ENCODE data around the gene NOL9. TPM values are rescaled to one million over a fixed set of nuclear protein-coding genes. Genes with fewer than 3 reads are reported as not detected.

The NOL9 gene
- total and polyA plus RNA-seq, 4 donors, result 13.2 to 26.2 (median 23.7) TPM

GRCh38 chr1:6584126-6585080 lies 30.1 kb upstream of the NOL9 start:
- H3K36me3 ChIP-seq (ENCODE audit: control insufficient read depth, insufficient read depth, low read length), result peaks cover 75% of the 10 kb centered on the region
- no peaks in the 10 kb centered on the region for H3K27me3 ChIP-seq (ENCODE audit: control insufficient read depth, insufficient read depth, low read length)
- H3K27ac ChIP-seq (ENCODE audit: low read depth, low read length), result no peak overlapping the region
- no peak overlapping the region for H3K4me3 ChIP-seq (ENCODE audit: low read depth, low read length)
- peaks cover 47% of the 10 kb centered on the region for H3K4me1 ChIP-seq (ENCODE audit: control insufficient read depth, insufficient read depth, low read length)
- DNase-seq (ENCODE audit: low read depth in 4 of 6, low spot score in 6 of 6), result no peak
- WGBS (ENCODE audit: insufficient coverage), result 91% methylated on average over 17 of the region's 21 CpGs
- H3K9me3 ChIP-seq (ENCODE audit: control insufficient read depth, insufficient read depth, low read length), result no peaks in the 10 kb centered on the region

- H3K4me1 ChIP-seq (ENCODE audit: control insufficient read depth, insufficient read depth, low read length), result peaks cover 54% of the 10 kb centered on the region
- H3K27me3 ChIP-seq (ENCODE audit: control insufficient read depth, insufficient read depth, low read length), result no peaks in the 10 kb centered on the region
- H3K36me3 ChIP-seq (ENCODE audit: control insufficient read depth, insufficient read depth, low read length), result peaks cover 54% of the 10 kb centered on the region
- WGBS (ENCODE audit: insufficient coverage), result 83% methylated on average over 1 of the region's 1 CpG
- DNase-seq (ENCODE audit: low read depth in 4 of 6, low spot score in 6 of 6), result no peak
- H3K27ac ChIP-seq (ENCODE audit: low read depth, low read length), result no peak overlapping the region
- H3K9me3 ChIP-seq (ENCODE audit: control insufficient read depth, insufficient read depth, low read length), result no peaks in the 10 kb centered on the region
- no peak overlapping the region for H3K4me3 ChIP-seq (ENCODE audit: low read depth, low read length)
These were observed 28.1 kb upstream of the NOL9 start for GRCh38 chr1:6582370-6582769.

GRCh38 chr1:6581561-6582305 lies 27.4 kb upstream of the NOL9 start:
- H3K36me3 ChIP-seq (ENCODE audit: control insufficient read depth, insufficient read depth, low read length), result peaks cover 48% of the 10 kb centered on the region
- no peak overlapping the region for H3K27ac ChIP-seq (ENCODE audit: low read depth, low read length)
- no peaks in the 10 kb centered on the region for H3K27me3 ChIP-seq (ENCODE audit: control insufficient read depth, insufficient read depth, low read length)
- H3K4me3 ChIP-seq (ENCODE audit: low read depth, low read length), result no peak overlapping the region
- 88% methylated on average over 9 of the region's 10 CpGs for WGBS (ENCODE audit: insufficient coverage)
- DNase-seq (ENCODE audit: low read depth in 4 of 6, low spot score in 6 of 6), result no peak
- H3K9me3 ChIP-seq (ENCODE audit: control insufficient read depth, insufficient read depth, low read length), result no peaks in the 10 kb centered on the region
- H3K4me1 ChIP-seq (ENCODE audit: control insufficient read depth, insufficient read depth, low read length), result peaks cover 47% of the 10 kb centered on the region

GRCh38 chr1:6580593-6581409 lies 26.5 kb upstream of the NOL9 start:
- Histone ChIP-seq H3K4me3 (ENCODE audit: low read depth, low read length) (peak overlapping the region; percentile 62), H3K9me3 (ENCODE audit: control insufficient read depth, insufficient read depth, low read length) (no peaks in the 10 kb centered on the region), H3K36me3 (ENCODE audit: control insufficient read depth, insufficient read depth, low read length) (peaks cover 38% of the 10 kb centered on the region), H3K27ac (ENCODE audit: low read depth, low read length) (peak overlapping the region; percentile 94), H3K4me1 (ENCODE audit: control insufficient read depth, insufficient read depth, low read length) (peaks cover 41% of the 10 kb centered on the region), H3K27me3 (ENCODE audit: control insufficient read depth, insufficient read depth, low read length) (no peaks in the 10 kb centered on the region)
- 36% methylated on average over 19 of the region's 19 CpGs for WGBS (ENCODE audit: insufficient coverage)
- DNase-seq (ENCODE audit: low read depth in 4 of 6, low spot score in 6 of 6), result no peak

- Histone ChIP-seq H3K36me3 (ENCODE audit: control insufficient read depth, insufficient read depth, low read length) (peaks cover 32% of the 10 kb centered on the region), H3K4me1 (ENCODE audit: control insufficient read depth, insufficient read depth, low read length) (peaks cover 41% of the 10 kb centered on the region), H3K27me3 (ENCODE audit: control insufficient read depth, insufficient read depth, low read length) (no peaks in the 10 kb centered on the region), H3K27ac (ENCODE audit: low read depth, low read length) (peak overlapping the region; percentile 94), H3K9me3 (ENCODE audit: control insufficient read depth, insufficient read depth, low read length) (no peaks in the 10 kb centered on the region), H3K4me3 (ENCODE audit: low read depth, low read length) (peak overlapping the region; percentile 62)
- WGBS (ENCODE audit: insufficient coverage), result under 1% methylated on average over 26 of the region's 30 CpGs
- no peak for DNase-seq (ENCODE audit: low read depth in 4 of 6, low spot score in 6 of 6)
These were observed 25.8 kb upstream of the NOL9 start for GRCh38 chr1:6580119-6580592.

- no peaks in the 10 kb centered on the region for H3K9me3 ChIP-seq (ENCODE audit: control insufficient read depth, insufficient read depth, low read length)
- peaks cover 41% of the 10 kb centered on the region for H3K4me1 ChIP-seq (ENCODE audit: control insufficient read depth, insufficient read depth, low read length)
- 12% methylated on average over 58 of the region's 58 CpGs for WGBS (ENCODE audit: insufficient coverage)
- DNase-seq (ENCODE audit: low read depth in 4 of 6, low spot score in 6 of 6), result peak; percentile 93 to 100 (median 98)
- peak within 1 kb of the TSS; percentile 62 for H3K4me3 ChIP-seq (ENCODE audit: low read depth, low read length)
- peak within 1 kb of the TSS; percentile 94 for H3K27ac ChIP-seq (ENCODE audit: low read depth, low read length)
- H3K27me3 ChIP-seq (ENCODE audit: control insufficient read depth, insufficient read depth, low read length), result no peaks in the 10 kb centered on the region
- H3K36me3 ChIP-seq (ENCODE audit: control insufficient read depth, insufficient read depth, low read length), result peaks cover 29% of the 10 kb centered on the region
These were observed 25.2 kb upstream of the NOL9 start, which contains the start of gene ZBTB48 for GRCh38 chr1:6579374-6580118. ZBTB48 (plus strand) TSS chr1:6579994; CDS start chr1:6580610, 616 bp downstream.

- 89% methylated on average over 14 of the region's 14 CpGs for whole genome bisulfite sequencing (ENCODE audit: insufficient coverage)
- Histone ChIP-seq H3K4me3 (ENCODE audit: low read depth, low read length) (peak overlapping the region; percentile 62), H3K9me3 (ENCODE audit: control insufficient read depth, insufficient read depth, low read length) (no peaks in the 10 kb centered on the region), H3K36me3 (ENCODE audit: control insufficient read depth, insufficient read depth, low read length) (peaks cover 22% of the 10 kb centered on the region), H3K4me1 (ENCODE audit: control insufficient read depth, insufficient read depth, low read length) (peaks cover 41% of the 10 kb centered on the region), H3K27me3 (ENCODE audit: control insufficient read depth, insufficient read depth, low read length) (no peaks in the 10 kb centered on the region), H3K27ac (ENCODE audit: low read depth, low read length) (peak overlapping the region; percentile 94)
- no peak for DNase-seq (ENCODE audit: low read depth in 4 of 6, low spot score in 6 of 6)
These were observed 24.5 kb upstream of the NOL9 start for GRCh38 chr1:6578624-6579373.

- Histone ChIP-seq H3K36me3 (ENCODE audit: control insufficient read depth, insufficient read depth, low read length) (peaks cover 22% of the 10 kb centered on the region), H3K27ac (ENCODE audit: low read depth, low read length) (peak overlapping the region; percentile 33)
- 73% methylated on average over 5 of the region's 6 CpGs for WGBS (ENCODE audit: insufficient coverage)
These were observed 23.7 kb upstream of the NOL9 start for GRCh38 chr1:6577831-6578525.

More at GRCh38 chr1:6577831-6578525, 23.7 kb upstream of the NOL9 start:
- H3K9me3 ChIP-seq (ENCODE audit: control insufficient read depth, insufficient read depth, low read length), result no peaks in the 10 kb centered on the region
- H3K4me3 ChIP-seq (ENCODE audit: low read depth, low read length), result no peak overlapping the region
- peak in 2 of 6 donors; percentile 4 to 32 for DNase-seq (ENCODE audit: low read depth in 4 of 6, low spot score in 6 of 6)
- H3K4me1 ChIP-seq (ENCODE audit: control insufficient read depth, insufficient read depth, low read length), result peaks cover 41% of the 10 kb centered on the region
- no peaks in the 10 kb centered on the region for H3K27me3 ChIP-seq (ENCODE audit: control insufficient read depth, insufficient read depth, low read length)
